Osteocyte (in vitro differentiated cells): Measurements from ENCODE around the gene UCKL1. TPM values are rescaled to one million over a fixed set of nuclear protein-coding genes. Genes with fewer than 3 reads are reported as not detected.

Experiments
- DNase-seq: peaks from one replicate; pipeline ENCODE4 v3.0.0; 2021; ENCODE audit warnings: mixed read lengths; ENCODE audit not compliant: unreplicated experiment; ENCODE audit errors: extremely low spot score
- H3K27ac Mint-ChIP-seq: one replicate; pipeline ENCODE4 v1.8.0; 2021; ENCODE audit warnings: mild to moderate bottlenecking, mixed read lengths; ENCODE audit not compliant: unreplicated experiment
- H3K27me3 Mint-ChIP-seq: one replicate; pipeline ENCODE4 v1.8.0; 2021; ENCODE audit warnings: mixed read lengths; ENCODE audit not compliant: unreplicated experiment
- H3K36me3 Mint-ChIP-seq: one replicate; pipeline ENCODE4 v1.8.0; 2021; ENCODE audit warnings: mixed read lengths; ENCODE audit not compliant: unreplicated experiment
- H3K4me1 Mint-ChIP-seq: one replicate; pipeline ENCODE4 v1.8.0; 2021; ENCODE audit warnings: mixed read lengths; ENCODE audit not compliant: unreplicated experiment
- H3K4me3 Mint-ChIP-seq: one replicate; pipeline ENCODE4 v1.8.0; 2021; ENCODE audit warnings: mild to moderate bottlenecking, moderate library complexity, mixed read lengths; ENCODE audit not compliant: unreplicated experiment
- H3K9me3 Mint-ChIP-seq: one replicate; pipeline ENCODE4 v1.8.0; 2021; ENCODE audit warnings: mixed read lengths; ENCODE audit not compliant: unreplicated experiment
- CTCF ChIP-seq: fragments of 200-600 bp; sonication (generic); IDR thresholded peaks from 2 replicates; pipeline ENCODE4 v1.5.0; 2021; ENCODE audit warnings: antibody characterized with exemption, mild to moderate bottlenecking, moderate library complexity
- total RNA-seq: library from RNA; stranded (reverse); gene quantifications from 2 replicates; pipeline ENCODE4 v1.2.1, GENCODE V29; 2021

Gene UCKL1
- total RNA-seq, 1 donor from 2014 or later, result 35.9 TPM

DNA sequence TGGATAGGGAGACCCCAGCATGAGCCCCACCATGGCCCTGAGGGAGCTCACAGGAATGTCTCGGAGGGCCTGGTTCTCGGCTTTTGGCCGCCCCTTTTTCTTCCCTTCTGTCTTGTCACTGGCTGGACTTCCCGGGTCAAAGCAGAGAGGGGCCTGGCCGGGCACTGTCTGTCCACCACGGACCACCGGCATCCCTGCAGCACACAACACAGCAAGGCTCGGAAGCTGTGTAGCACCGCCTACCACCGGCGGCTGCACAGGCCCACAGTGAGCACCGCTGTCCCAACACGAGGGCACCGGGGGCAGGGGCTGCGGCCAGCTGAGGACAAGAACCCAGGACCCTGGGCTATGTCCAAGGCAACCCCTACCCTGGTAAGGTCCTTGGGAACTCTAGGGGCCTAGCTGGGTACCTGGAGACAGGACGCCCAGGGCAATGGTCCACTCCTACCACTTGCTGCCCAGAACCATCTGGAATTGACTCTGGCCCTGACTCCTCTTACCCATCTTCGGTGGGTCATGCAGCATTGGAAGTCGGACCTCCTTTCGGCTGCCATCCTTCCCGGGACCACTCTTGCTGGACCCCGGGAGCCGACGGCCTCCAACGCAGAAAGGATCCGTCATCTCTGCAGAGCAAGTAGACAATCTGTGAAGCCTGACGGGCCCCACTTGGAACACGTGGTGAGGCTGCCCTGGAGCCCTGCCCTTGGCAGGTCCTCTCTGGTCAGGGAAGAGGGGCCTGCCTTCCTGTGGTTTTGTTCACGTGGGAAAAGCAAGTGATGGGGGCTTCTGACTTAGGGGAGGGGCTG is 11.3 kb upstream of the UCKL1 start:
- no peak for DNase-seq
- Mint-ChIP-seq H3K36me3 (peaks cover 2% of the 10 kb centered on the region), H3K9me3 (no peaks in the 10 kb centered on the region), H3K27me3 (no peaks in the 10 kb centered on the region), H3K4me1 (peaks cover 8% of the 10 kb centered on the region), H3K4me3 (peak overlapping the region; percentile 78), H3K27ac (no peak overlapping the region)
- TF ChIP-seq CTCF, result no peak

GRCh38 chr20:63966944-63967322 is 10.7 kb upstream of the UCKL1 start:
- Mint-ChIP-seq H3K4me1 (peaks cover 8% of the 10 kb centered on the region), H3K27ac (no peak overlapping the region), H3K36me3 (peaks cover 2% of the 10 kb centered on the region), H3K9me3 (no peaks in the 10 kb centered on the region), H3K4me3 (no peak overlapping the region), H3K27me3 (no peaks in the 10 kb centered on the region)
- no peak for TF ChIP-seq CTCF
- no peak for DNase-seq

- no peak overlapping the region for H3K27ac Mint-ChIP-seq
- H3K9me3 Mint-ChIP-seq, result no peaks in the 10 kb centered on the region
- H3K27me3 Mint-ChIP-seq, result no peaks in the 10 kb centered on the region
- TF ChIP-seq CTCF, result no peak
- no peak overlapping the region for H3K4me3 Mint-ChIP-seq
- DNase-seq, result no peak
- peaks cover 7% of the 10 kb centered on the region for H3K36me3 Mint-ChIP-seq
- peaks cover 8% of the 10 kb centered on the region for H3K4me1 Mint-ChIP-seq
These were observed 10.1 kb upstream of the UCKL1 start for GRCh38 chr20:63966172-63966943.

DNA sequence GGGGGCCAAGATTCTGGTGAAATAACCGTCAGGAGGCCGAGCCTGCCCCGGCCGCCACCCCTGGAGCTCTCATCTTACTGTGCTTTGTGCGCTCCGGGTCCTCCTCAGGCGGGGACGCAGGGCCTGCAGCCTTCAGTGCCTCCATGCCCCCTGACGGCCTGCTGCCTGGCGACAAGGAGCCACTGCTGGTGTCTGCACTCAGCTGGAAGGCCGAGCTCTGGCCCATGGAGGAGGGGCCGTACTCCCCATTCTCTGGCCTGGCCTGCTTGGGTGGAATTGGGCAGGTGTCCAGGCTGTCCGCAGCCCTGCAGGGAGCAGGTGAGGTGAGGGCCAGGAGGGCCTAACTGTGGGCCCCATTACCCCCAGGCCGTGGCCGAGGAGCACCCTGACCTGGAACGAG is 8.2 kb upstream of the UCKL1 start:
- Mint-ChIP-seq H3K9me3 (no peaks in the 10 kb centered on the region), H3K27me3 (no peaks in the 10 kb centered on the region), H3K27ac (no peak overlapping the region), H3K4me1 (peaks cover 8% of the 10 kb centered on the region), H3K36me3 (peaks cover 12% of the 10 kb centered on the region), H3K4me3 (no peak overlapping the region)
- TF ChIP-seq CTCF, result no peak
- DNase-seq, result no peak

DNA sequence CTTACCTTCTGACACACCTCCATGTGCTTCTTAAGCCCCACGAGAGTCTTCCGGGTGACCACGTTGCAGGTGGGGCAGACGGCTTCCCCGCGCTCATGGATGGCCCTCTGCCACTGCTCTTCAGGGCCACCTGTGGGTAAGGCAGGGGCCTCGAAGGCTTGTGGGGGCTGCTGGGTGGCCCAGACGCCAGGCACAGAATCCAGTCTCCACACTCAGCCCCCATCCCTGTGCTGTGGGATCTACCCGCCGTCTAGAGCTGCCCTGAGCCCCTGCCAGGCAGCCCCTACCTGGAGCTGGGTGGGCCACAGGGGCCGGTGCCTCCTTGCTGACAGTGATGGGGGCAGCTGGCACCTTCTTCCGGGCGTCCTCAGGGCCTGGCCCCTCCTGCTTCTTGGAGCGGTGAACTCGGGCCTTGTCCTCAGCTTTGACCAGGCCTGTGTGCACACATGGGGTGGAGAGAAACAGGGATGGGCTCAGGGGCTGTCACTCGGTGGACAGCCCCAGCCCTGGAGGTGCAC is 7.6 kb upstream of the UCKL1 start:
- DNase-seq, result no peak
- no peak overlapping the region for H3K27ac Mint-ChIP-seq
- no peak for TF ChIP-seq CTCF
- H3K4me3 Mint-ChIP-seq, result no peak overlapping the region
- H3K36me3 Mint-ChIP-seq, result peaks cover 13% of the 10 kb centered on the region
- H3K9me3 Mint-ChIP-seq, result no peaks in the 10 kb centered on the region
- peaks cover 9% of the 10 kb centered on the region for H3K4me1 Mint-ChIP-seq
- no peaks in the 10 kb centered on the region for H3K27me3 Mint-ChIP-seq
